Thoracic aorta (tissue), 2 donors: ENCODE data around the gene CEP131. TPM values are rescaled to one million over a fixed set of nuclear protein-coding genes. Genes with fewer than 3 reads are reported as not detected.

Source experiments
- ATAC-seq: fragments of 150-250 bp; one replicate; pipeline ENCODE4 v1.8.0; 2017; ENCODE audit warnings: low read depth; ENCODE audit not compliant: insufficient number of reproducible peaks, low FRiP score
- DNase-seq: peaks from one replicate; pipeline ENCODE4 v3.0.0-alpha.2; 2020; ENCODE audit warnings: low spot score
- H3K27ac ChIP-seq, 2 donors: fragments of 200-600 bp; sonication (generic); 1 replicate in 1 of 2; 2 replicates in 1 of 2; pipeline ENCODE4 v1.5.1; 2016; ENCODE audit warnings: mild to moderate bottlenecking in 2 of 2, moderate library complexity in 2 of 2
- H3K27me3 ChIP-seq: fragments of 200-600 bp; sonication (generic); replicated peaks from 2 replicates; pipeline ENCODE4 v1.6.0; 2016; ENCODE audit warnings: mild to moderate bottlenecking; ENCODE audit not compliant: insufficient read depth
- H3K36me3 ChIP-seq: fragments of 200-600 bp; sonication (generic); one replicate; pipeline ENCODE4 v1.5.1; 2016
- H3K4me1 ChIP-seq, 2 donors: fragments of 200-600 bp; sonication (generic); 1 replicate in 1 of 2; 2 replicates in 1 of 2; pipeline versions ENCODE4 v1.5.1 to v1.6.0; 2016; ENCODE audit warnings: low read depth in 2 of 2, mild to moderate bottlenecking in 1 of 2; ENCODE audit not compliant: control insufficient read depth in 1 of 2
- H3K4me3 ChIP-seq: fragments of 200-600 bp; sonication (generic); 2 replicates; pipeline ENCODE4 v1.5.1; 2016; ENCODE audit warnings: mild to moderate bottlenecking
- H3K9me3 ChIP-seq: fragments of 200-600 bp; sonication (generic); 2 replicates; pipeline ENCODE4 v1.5.1; 2016
- CTCF ChIP-seq: fragments of 200-600 bp; sonication (generic); IDR thresholded peaks from one replicate; pipeline ENCODE4 v1.5.1; 2019; ENCODE audit warnings: antibody characterized with exemption
- total RNA-seq, 2 donors: library from RNA; depleted of rRNA; stranded (reverse); fragments of >200 nt; gene quantifications; one replicate each; pipeline versions ENCODE4 v1.1.0 to v1.2.3, GENCODE V29; 2016

The CEP131 gene
- total RNA-seq, 2 donors from 2014 or later, result 5.8 to 11.4 TPM

- no peak overlapping the region for H3K27ac ChIP-seq
- no peaks in the 10 kb centered on the region for H3K27me3 ChIP-seq
- H3K36me3 ChIP-seq, result peaks cover 2% of the 10 kb centered on the region
- no peaks in the 10 kb centered on the region for H3K4me1 ChIP-seq
- no peaks in the 10 kb centered on the region for H3K9me3 ChIP-seq
- TF ChIP-seq CTCF, result no peak
- no peak overlapping the region for H3K4me3 ChIP-seq
- ATAC-seq, result no peak
- no peak for DNase-seq
Observed at GRCh38 chr17:81187586-81188490, 34.9 kb downstream of the CEP131 start.

GRCh38 chr17:81187120-81187519 lies 35.6 kb downstream of the CEP131 start:
- Histone ChIP-seq H3K4me1 (no peaks in the 10 kb centered on the region), H3K36me3 (peaks cover 2% of the 10 kb centered on the region), H3K27me3 (no peaks in the 10 kb centered on the region), H3K4me3 (no peak overlapping the region), H3K9me3 (no peaks in the 10 kb centered on the region), H3K27ac (no peak overlapping the region)
- ATAC-seq, result no peak
- no peak for DNase-seq
- TF ChIP-seq CTCF, result no peak

GRCh38 chr17:81186203-81186602 lies 36.6 kb downstream of the CEP131 start:
- Histone ChIP-seq H3K36me3 (peaks cover 2% of the 10 kb centered on the region), H3K4me1 (no peaks in the 10 kb centered on the region), H3K9me3 (no peaks in the 10 kb centered on the region), H3K27me3 (no peaks in the 10 kb centered on the region), H3K4me3 (no peak overlapping the region), H3K27ac (no peak overlapping the region)
- ATAC-seq, result no peak
- TF ChIP-seq CTCF, result no peak
- no peak for DNase-seq

- ATAC-seq (no peak), DNase-seq (no peak)
- Histone ChIP-seq H3K9me3 (no peaks in the 10 kb centered on the region), H3K27me3 (no peaks in the 10 kb centered on the region), H3K4me3 (no peak overlapping the region), H3K36me3 (no peaks in the 10 kb centered on the region), H3K27ac (no peak overlapping the region), H3K4me1 (no peaks in the 10 kb centered on the region)
- TF ChIP-seq CTCF, result no peak
Observed at GRCh38 chr17:81184555-81184954, 38.2 kb downstream of the CEP131 start.

- no peaks in the 10 kb centered on the region for H3K4me1 ChIP-seq
- no peak overlapping the region for H3K4me3 ChIP-seq
- H3K27ac ChIP-seq, result no peak overlapping the region
- ATAC-seq (no peak), DNase-seq (no peak)
- TF ChIP-seq CTCF, result no peak
- no peaks in the 10 kb centered on the region for H3K27me3 ChIP-seq
- H3K9me3 ChIP-seq, result no peaks in the 10 kb centered on the region
- H3K36me3 ChIP-seq, result no peaks in the 10 kb centered on the region
Observed at GRCh38 chr17:81183807-81184206, 39.0 kb downstream of the CEP131 start.
